ENCODE data around the gene ZNF586.
"Not testable (repeated sequence)": the region's sequence is repeated elsewhere in the genome, so short reads cannot be mapped to it uniquely, and the experiment has no call there.

The ZNF586 gene

DNA sequence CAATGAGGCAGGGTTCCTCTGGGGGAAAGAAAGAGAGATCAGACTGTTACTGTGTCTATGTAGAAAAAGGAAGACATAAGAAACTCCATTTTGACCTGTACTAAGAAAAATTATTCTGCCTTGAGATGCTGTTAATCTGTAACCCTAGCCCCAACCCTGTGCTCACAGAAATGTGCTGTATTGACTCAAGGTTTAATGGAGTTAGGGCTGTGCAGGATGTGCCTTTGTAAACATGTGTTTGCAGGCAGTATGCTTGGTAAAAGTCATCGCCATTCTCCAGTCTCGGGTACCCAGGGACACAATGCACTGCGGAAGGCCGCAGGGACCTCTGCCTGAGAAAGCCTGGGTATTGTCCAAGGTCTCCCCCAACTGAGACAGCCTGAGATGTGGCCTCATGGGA, 54.1 kb downstream of the ZNF586 start:
- H3K4me1 ChIP-seq (ENCODE audit: control insufficient read depth, insufficient read depth, low read length); H3K9me3 ChIP-seq (ENCODE audit: control insufficient read depth, insufficient read depth, low read length); H3K27me3 ChIP-seq (ENCODE audit: control insufficient read depth, insufficient read depth, low read length); H3K9ac ChIP-seq (ENCODE audit: low read depth, low read length); H3K4me3 ChIP-seq (ENCODE audit: low read depth, low read length): not testable (repeated sequence)
- H3K36me3 ChIP-seq (ENCODE audit: control insufficient read depth, insufficient read depth, low read length), result peaks cover 32% of the 10 kb centered on the region
- peak overlapping the region; percentile 18 for H3K27ac ChIP-seq (ENCODE audit: low read depth, low read length)

DNA sequence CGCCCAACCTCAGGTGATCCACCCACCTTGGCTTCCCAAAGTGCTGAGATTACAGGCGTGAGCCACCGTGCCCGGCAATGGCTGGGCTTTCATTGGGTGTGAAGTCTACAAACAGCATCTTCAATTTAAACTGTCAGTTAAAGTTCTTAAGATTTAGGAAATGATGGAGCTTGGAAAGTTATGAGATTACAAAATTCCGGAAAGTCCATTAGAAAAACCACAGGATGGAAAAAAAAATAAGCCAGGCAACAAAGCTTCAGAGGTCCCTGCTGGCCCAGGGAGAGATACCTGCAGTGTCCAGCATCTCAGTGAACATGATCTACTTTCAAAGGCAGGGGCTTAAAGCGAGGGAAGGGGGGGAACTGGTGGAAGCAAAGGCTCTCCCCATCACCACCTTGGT, 56.0 kb downstream of the ZNF586 start:
- H3K27ac ChIP-seq (ENCODE audit: low read depth, low read length), result no peak overlapping the region
- H3K4me3 ChIP-seq (ENCODE audit: low read depth, low read length), result no peak overlapping the region
- H3K9ac ChIP-seq (ENCODE audit: low read depth, low read length), result no peak overlapping the region
- no peaks in the 10 kb centered on the region for H3K9me3 ChIP-seq (ENCODE audit: control insufficient read depth, insufficient read depth, low read length)
- no peaks in the 10 kb centered on the region for H3K27me3 ChIP-seq (ENCODE audit: control insufficient read depth, insufficient read depth, low read length)
- H3K4me1 ChIP-seq (ENCODE audit: control insufficient read depth, insufficient read depth, low read length), result 0 out of 2 replicates have a peak, but pooled peaks cover 4% of the 10 kb centered on the region
- H3K36me3 ChIP-seq (ENCODE audit: control insufficient read depth, insufficient read depth, low read length), result peaks cover 32% of the 10 kb centered on the region

DNA sequence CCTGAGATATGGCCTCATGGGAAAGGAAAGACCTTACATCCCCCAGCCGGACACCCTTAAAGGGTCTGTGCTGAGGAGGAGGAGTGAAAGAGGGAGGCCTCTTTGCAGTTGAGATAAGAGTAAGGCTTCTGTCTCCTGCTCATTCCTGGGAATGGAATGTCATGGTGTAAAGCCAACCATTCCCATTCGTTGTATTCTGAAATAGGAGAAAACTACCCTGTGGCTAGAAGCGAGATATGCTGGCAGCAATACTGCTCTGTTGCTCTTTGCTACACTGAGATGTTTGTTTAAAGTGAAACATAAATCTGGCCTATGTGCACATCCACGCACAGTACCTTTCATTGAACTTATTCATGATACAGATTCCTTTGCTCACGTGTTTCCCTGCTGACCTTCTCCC, 59.8 kb downstream of the ZNF586 start:
- 0 out of 2 replicates have a peak, but pooled peaks cover 4% of the 10 kb centered on the region for H3K4me1 ChIP-seq (ENCODE audit: control insufficient read depth, insufficient read depth, low read length)
- H3K9ac ChIP-seq (ENCODE audit: low read depth, low read length), result no peak overlapping the region
- no peaks in the 10 kb centered on the region for H3K9me3 ChIP-seq (ENCODE audit: control insufficient read depth, insufficient read depth, low read length)
- peaks cover 18% of the 10 kb centered on the region for H3K36me3 ChIP-seq (ENCODE audit: control insufficient read depth, insufficient read depth, low read length)
- H3K27ac ChIP-seq (ENCODE audit: low read depth, low read length), result peak overlapping the region; percentile 95
- H3K27me3 ChIP-seq (ENCODE audit: control insufficient read depth, insufficient read depth, low read length), result no peaks in the 10 kb centered on the region
- H3K4me3 ChIP-seq (ENCODE audit: low read depth, low read length), result no peak overlapping the region

DNA sequence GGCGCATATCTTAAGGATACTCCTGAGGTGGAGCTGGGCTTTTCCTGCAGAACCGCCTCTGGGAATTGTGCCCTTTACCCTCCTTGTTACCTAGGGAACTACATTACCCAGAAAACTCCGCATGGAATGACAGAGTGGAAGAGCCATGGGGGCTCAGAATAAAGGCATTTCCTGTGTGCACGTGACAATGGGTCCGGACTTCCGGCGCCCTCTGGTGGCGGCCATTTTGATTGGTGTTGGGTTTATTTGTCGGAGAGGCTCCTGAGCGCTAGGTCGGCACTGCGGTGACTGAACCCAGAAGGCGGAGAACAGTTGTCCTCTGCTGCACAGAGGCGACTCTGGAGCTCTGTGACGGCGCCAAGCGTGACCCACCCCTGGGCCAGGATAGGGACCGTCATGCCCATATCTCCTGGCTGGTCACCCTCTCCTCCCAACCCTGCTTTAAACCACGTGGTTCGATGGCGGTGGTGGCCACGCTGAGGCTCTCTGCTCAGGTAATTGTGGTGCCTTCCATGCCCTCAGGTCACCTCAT, 60.7 kb downstream of the ZNF586 start, which contains the start of gene ZNF587B:
ZNF587B (plus strand) TSS at position 229 of the 532 bp plus-strand sequence; CDS start at position 459, 230 bp downstream.
- Histone ChIP-seq H3K9me3 (ENCODE audit: control insufficient read depth, insufficient read depth, low read length) (no peaks in the 10 kb centered on the region), H3K4me3 (ENCODE audit: low read depth, low read length) (peak within 1 kb of the TSS; percentile 93), H3K27me3 (ENCODE audit: control insufficient read depth, insufficient read depth, low read length) (no peaks in the 10 kb centered on the region), H3K36me3 (ENCODE audit: control insufficient read depth, insufficient read depth, low read length) (peaks cover 15% of the 10 kb centered on the region), H3K9ac (ENCODE audit: low read depth, low read length) (peak within 1 kb of the TSS; percentile 96), H3K4me1 (ENCODE audit: control insufficient read depth, insufficient read depth, low read length) (0 out of 2 replicates have a peak, but pooled peaks cover 4% of the 10 kb centered on the region), H3K27ac (ENCODE audit: low read depth, low read length) (peak within 1 kb of the TSS; percentile 95)

Data from HUES48 (cell line).